ENCODE results near the gene GPR137.
"Not testable (repeated sequence)": the region's sequence is repeated elsewhere in the genome, so short reads cannot be mapped to it uniquely, and the experiment has no call there.

GPR137 gene

DNA sequence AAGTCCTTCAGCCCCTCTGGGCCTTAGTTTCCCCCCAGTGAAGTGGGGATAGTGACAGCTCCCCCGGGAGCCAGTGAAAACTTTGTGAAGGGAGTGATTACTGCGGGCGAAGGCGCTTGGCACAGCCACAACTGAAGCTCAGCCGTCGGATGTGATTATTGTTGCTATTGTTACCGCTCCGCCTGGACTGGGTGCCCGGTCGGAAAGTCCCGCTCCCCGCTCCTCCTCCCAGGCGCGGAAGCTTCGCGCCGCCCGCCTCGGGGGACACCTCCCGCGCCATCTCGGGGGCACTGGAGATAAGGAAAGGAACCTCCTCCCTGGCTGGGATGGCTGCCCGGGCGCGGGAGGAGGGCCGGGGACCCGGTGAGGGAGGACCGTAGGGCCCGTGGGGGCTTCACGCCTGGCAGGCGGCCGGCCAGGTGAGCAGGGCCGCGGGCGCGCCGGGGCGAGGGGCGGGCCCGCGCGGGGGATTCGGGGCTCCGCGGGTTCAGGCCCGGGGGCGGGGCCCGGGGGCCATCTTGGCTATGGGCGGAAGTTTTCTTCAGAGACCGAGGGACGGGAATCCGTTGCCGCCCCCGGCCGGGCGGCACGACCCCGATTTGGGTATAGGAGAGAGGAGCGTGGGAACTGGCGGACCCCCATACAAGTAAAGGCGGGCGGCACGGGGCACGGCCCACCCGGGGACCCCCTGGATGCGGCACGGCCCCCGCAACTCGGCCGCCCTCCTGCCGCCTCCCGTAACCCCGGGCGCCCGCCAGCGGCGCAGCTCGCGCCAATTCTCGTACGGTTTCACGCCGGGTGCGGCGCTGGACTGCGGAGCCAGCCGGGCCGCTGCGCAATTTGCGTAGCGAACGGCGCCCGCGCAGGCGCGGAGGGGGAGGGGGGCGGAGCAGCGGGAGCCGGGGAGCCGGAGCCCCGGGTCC, at the start of gene GPR137:
TSS of gene GPR137 (plus strand) at position 887 of the 923 bp plus-strand sequence. CDS start 677 bp downstream, outside the sequence.
- peak; percentile 43 for DNase-seq

DNA sequence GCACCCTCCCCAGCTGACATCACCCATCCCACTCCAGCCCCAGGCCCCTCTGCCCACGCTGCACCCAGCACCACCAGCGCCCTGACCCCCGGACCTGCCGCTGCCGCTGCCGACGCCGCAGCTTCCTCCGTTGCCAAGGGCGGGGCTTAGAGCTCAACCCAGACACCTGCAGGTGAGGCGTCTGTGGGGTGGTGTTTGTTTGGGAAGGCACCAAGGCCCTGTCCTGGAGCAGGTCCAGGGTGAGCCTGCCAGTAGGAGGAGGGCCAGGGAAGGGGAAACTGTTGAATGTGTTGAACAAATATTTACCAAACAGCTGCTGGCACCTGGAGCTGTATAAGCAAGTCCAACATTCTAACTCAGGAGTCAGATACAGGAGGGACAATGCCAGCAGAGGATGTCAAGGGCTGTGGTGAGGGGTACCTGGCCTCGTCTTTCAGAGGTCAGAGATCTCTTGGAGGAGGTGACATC, 48.1 kb upstream of the GPR137 start:
- no peak for DNase-seq

DNA sequence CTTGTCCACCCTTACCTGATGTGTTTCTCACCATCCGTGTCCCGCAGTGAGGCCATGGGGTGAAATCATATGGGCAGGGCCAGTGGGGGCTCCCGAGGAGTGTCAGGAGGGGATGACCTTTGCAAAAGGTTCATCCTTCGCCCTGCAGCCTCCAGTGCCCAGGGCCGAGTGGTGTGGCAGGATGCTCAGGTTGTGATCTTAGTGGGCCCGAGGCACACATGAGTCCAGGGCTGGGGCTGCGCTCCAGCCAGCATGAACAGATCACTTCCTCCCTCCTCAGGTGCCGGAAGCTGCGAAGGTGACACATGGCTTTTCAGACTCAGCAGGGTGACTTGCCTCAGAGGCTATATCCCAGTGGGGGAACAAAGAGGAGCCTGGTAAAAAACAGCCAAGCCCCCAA, 47.6 kb upstream of the GPR137 start:
- no peak for DNase-seq

DNA sequence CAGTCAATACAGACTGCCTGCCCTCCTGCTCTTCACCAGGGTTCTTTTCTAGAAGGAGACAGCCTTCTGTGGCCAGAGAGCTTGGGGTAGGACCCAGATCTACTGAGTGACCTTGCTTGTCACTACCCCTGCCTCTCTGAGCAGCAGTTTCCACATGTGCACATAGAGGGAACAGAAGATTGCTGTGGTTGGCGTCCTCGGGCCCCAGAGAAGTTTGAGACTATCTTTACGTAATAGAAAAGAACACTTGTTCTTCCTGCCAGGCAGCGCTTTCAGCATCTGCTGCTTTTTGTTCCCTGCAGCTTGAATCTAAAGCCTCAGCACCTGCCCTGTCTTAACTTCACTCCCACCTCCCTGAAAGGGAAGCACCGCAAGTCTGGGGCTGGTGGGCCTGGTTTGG, 46.6 kb upstream of the GPR137 start:
- no peak for DNase-seq

- no peak for DNase-seq
Measured at GRCh38 chr11:64239662-64240434, 45.8 kb upstream of the GPR137 start.

GRCh38 chr11:64240435-64241240, 45.0 kb upstream of the GPR137 start, which contains the start of gene FKBP2:
Gene FKBP2, plus strand, starts transcription at chr11:64241095. Its CDS starts 1,293 bp downstream, at chr11:64242388.
- peak; percentile 94 for DNase-seq

DNA sequence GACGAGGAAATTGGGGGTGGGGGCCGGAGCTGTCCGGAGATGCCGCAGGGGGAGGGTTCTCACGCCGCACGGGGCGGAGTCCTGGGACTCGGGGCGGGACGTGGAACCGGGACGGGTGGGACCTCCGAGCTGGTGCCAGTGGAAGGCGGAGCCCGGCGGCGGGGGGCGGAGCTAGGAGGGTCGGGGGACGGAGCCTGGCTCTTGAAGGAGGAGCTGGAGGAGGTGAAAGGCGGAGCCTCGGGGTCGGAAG, 44.5 kb upstream of the GPR137 start:
- DNase-seq = peak; percentile 98

GRCh38 chr11:64241491-64242374, 43.9 kb upstream of the GPR137 start:
- DNase-seq = no peak

- DNase-seq = no peak
Measured at GRCh38 chr11:64243236-64243854, 42.3 kb upstream of the GPR137 start.

DNA sequence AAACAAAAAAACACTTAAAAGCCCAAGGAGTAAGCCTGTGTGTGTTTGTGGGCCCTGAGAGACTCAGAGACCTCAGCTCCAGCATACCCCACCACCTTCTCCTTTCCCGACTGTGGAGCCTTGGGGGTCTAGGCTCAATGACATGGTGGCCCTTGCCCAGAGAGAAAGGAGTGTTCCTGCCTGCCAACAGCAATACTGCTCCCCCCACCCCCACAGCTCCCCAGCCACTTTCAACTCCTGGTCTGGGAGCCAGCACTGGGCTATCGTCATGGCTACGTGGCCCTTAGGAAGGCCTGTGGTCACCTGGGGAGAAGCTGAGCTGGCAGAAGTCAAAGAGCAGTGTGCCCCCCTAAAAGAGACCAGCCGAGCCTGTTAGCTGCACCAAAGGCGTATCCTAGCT, 41.5 kb upstream of the GPR137 start:
- DNase-seq = no peak

DNA sequence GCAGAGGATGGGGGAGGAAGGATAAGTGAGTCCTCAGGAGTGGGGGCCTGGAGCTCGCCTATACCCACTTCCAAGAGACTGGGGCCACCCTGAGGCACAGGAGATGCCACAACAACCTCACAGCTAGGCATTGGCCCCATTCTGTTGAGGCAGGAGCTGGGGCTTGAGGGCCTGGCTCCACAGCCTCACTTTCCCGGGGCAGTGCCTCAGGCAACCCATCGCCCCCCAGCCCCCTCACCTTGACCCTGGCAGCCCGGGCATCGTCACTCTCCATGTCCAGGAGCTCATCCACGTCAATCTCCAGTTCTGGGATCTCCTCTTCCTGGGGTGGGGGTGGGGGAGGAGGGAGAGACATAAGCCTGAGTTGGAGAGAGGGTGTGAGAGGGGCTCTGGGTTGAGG, 40.7 kb upstream of the GPR137 start:
- DNase-seq = no peak

DNA sequence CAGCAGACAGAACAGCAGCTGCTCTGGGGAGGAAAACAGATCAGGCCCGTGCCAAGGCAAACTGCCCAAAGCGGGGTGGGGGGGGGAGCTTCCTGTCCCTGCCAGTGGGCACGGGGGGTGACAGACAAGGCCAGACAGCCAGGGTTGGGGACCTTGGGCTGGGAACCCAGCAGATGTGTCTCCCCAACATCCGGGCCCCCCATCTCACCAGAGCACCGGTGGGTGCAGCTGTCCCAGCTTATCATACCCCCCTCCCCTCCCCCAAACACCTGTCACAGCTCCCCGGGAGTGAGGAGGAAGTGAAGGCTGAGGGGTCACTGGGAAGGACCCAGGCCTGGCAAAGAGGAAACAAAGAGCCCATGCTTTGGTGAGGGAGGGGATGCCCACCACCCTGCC, 40.2 kb upstream of the GPR137 start:
- no peak for DNase-seq

- peak; percentile 86 for DNase-seq
Measured at GRCh38 chr11:64245797-64246620, 39.6 kb upstream of the GPR137 start.

GRCh38 chr11:64246621-64246870, 39.1 kb upstream of the GPR137 start:
- DNase-seq = not testable (repeated sequence)

- DNase-seq = no peak
Measured at GRCh38 chr11:64246871-64247728, 38.5 kb upstream of the GPR137 start, which contains the start of gene PPP1R14B. Gene PPP1R14B, minus strand, starts transcription at chr11:64246943. Its CDS starts 270 bp downstream, at chr11:64246673.

- DNase-seq = no peak
Measured at GRCh38 chr11:64247729-64248531, 37.7 kb upstream of the GPR137 start.

DNA sequence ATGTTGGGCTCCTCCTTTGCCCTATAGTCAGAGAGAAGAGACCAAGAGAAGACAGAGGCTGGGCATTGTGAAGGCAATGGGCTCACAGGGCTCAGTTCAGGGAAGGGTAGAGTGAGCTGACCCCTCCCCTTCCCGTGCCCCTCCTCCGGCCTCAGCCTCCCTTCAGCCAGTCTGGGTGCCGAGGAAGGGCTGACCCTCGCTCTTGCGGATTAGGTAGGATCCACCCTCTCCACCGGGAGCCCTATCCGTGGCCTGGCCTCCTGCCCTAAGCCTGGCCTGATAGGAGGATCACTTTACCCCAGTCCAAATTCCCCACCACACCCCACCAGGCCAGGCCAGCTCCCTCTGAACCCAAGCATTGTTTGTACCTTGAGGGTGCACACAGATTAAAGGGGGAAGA, 37.1 kb upstream of the GPR137 start:
- no peak for DNase-seq

DNA sequence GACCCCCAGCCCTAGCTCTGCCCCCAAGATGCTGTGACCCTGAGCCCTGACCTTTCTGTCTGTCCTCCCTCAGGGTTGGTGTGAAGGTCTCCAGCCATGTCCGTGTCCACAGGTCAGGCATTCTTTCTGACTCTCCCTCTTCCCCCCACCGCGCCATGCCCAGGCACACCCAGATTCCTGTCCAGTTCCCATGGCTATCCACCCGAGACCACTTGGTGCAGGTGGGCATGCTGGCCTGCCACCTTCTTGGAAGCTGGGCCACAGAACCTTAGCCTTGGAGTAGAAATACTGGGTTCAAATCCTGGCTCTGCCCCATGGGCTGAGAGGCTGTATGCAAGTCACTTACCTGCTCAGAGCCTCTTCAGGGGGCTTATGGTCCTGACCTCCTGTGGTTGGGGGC, 36.6 kb upstream of the GPR137 start:
- no peak for DNase-seq

All from amniotic stem cell (primary cell).